Parathyroid adenoma (tissue), 2 donors: Measurements from ENCODE around the gene NUP210.

Source experiments
- H2AFZ ChIP-seq: fragments of 300-600 bp; sonication (generic); one replicate; pipeline ENCODE4 v1.7.0; 2017; ENCODE audit warnings: antibody characterized with exemption, mild to moderate bottlenecking
- H3K27ac ChIP-seq: fragments of 300-600 bp; sonication (generic); one replicate; pipeline ENCODE4 v1.7.0; 2017
- H3K27me3 ChIP-seq: fragments of 300-600 bp; sonication (generic); one replicate; pipeline ENCODE4 v1.7.0; 2017; ENCODE audit warnings: low read length; ENCODE audit not compliant: control insufficient read depth, insufficient read depth
- H3K36me3 ChIP-seq: fragments of 300-600 bp; sonication (generic); one replicate; pipeline ENCODE4 v1.7.0; 2017; ENCODE audit warnings: low read length; ENCODE audit not compliant: control insufficient read depth, insufficient read depth
- H3K4me1 ChIP-seq: fragments of 300-600 bp; sonication (generic); one replicate; pipeline ENCODE4 v1.7.0; 2017; ENCODE audit warnings: control low read depth
- H3K4me2 ChIP-seq: fragments of 300-600 bp; sonication (generic); one replicate; pipeline ENCODE4 v1.7.0; 2017; ENCODE audit warnings: low read length
- H3K4me3 ChIP-seq: fragments of 300-600 bp; sonication (generic); one replicate; pipeline ENCODE4 v1.7.0; 2017; ENCODE audit warnings: low read depth, low read length
- H3K79me2 ChIP-seq: fragments of 300-600 bp; sonication (generic); one replicate; pipeline ENCODE4 v1.7.0; 2017; ENCODE audit warnings: control low read depth
- H3K9ac ChIP-seq: fragments of 300-600 bp; sonication (generic); one replicate; pipeline ENCODE4 v1.7.0; 2017; ENCODE audit warnings: mild to moderate bottlenecking
- H3K9me3 ChIP-seq: fragments of 300-600 bp; sonication (generic); one replicate; pipeline ENCODE4 v1.7.0; 2017; ENCODE audit warnings: low read length; ENCODE audit not compliant: control insufficient read depth
- TF ChIP-seq, protein P1 (sequence below): fragments of 300-600 bp; sonication (generic); IDR thresholded peaks from one replicate; pipeline ENCODE4 v1.7.0; 2017; ENCODE audit warnings: antibody characterized with exemption, mild to moderate bottlenecking
- donor health status: primary hyperparathyroidism.

NUP210 gene

DNA sequence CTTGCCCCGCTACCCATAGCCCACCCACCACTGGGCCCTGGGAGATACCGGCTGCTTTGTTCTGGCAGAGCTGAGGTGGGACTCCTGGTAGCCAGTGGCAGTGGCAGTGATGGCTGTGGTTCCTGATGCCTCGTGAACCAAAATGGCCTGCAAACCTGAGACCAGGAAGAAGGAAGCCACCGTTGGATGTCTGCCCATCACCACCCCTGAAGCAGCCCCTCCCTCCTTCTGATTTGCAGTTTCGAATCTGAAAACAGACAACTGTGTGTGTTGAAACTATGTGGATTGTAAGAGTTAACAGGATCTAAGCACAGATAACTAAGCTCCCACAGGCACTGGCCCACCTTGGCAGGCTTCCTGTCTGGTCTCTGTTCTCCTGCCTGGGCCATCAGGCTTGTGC, 66.6 kb downstream of the NUP210 start:
- H3K36me3 ChIP-seq = no peaks in the 10 kb centered on the region
- no peaks in the 10 kb centered on the region for H3K4me1 ChIP-seq
- H3K27ac ChIP-seq = no peak overlapping the region
- no peak overlapping the region for H3K4me2 ChIP-seq
- H3K79me2 ChIP-seq = peaks cover 2% of the 10 kb centered on the region
- TF ChIP-seq, protein P1, sequence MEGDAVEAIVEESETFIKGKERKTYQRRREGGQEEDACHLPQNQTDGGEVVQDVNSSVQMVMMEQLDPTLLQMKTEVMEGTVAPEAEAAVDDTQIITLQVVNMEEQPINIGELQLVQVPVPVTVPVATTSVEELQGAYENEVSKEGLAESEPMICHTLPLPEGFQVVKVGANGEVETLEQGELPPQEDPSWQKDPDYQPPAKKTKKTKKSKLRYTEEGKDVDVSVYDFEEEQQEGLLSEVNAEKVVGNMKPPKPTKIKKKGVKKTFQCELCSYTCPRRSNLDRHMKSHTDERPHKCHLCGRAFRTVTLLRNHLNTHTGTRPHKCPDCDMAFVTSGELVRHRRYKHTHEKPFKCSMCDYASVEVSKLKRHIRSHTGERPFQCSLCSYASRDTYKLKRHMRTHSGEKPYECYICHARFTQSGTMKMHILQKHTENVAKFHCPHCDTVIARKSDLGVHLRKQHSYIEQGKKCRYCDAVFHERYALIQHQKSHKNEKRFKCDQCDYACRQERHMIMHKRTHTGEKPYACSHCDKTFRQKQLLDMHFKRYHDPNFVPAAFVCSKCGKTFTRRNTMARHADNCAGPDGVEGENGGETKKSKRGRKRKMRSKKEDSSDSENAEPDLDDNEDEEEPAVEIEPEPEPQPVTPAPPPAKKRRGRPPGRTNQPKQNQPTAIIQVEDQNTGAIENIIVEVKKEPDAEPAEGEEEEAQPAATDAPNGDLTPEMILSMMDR = no peak
- H3K9me3 ChIP-seq = no peaks in the 10 kb centered on the region
- H2AFZ ChIP-seq = no peak overlapping the region
- H3K9ac ChIP-seq = no peak overlapping the region
- no peak overlapping the region for H3K4me3 ChIP-seq
- no peaks in the 10 kb centered on the region for H3K27me3 ChIP-seq

DNA sequence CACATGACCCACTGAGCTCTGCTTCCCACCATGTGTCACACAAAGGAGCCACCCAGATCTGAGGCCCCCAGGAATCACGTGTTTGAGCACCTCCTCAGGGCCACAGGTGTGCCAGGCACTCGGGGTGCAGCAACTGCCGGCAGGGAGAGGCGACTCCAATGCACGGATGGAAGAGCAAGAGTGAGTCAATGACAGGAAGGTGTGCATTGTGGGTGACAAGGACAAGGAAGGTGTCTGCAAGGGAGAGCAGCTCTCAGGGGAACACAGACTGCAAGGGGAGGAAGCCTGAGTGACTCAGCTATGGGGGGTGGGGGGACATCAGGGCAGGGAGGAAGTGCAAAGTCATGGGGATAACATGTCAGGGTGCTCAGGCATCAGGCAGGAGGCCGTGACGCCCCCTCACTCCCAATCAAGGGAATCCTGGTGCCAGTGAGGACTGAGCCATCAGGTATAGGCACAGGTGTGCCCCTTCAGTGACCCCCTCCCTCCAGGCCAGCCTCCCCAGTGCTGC, 67.4 kb downstream of the NUP210 start:
- TF ChIP-seq, protein P1 = no peak
- Histone ChIP-seq H3K4me2 (no peak overlapping the region), H3K9ac (no peak overlapping the region), H3K4me1 (no peaks in the 10 kb centered on the region), H3K36me3 (no peaks in the 10 kb centered on the region), H3K27me3 (no peaks in the 10 kb centered on the region), H2AFZ (no peak overlapping the region), H3K9me3 (no peaks in the 10 kb centered on the region), H3K4me3 (no peak overlapping the region), H3K79me2 (peaks cover 2% of the 10 kb centered on the region), H3K27ac (no peak overlapping the region)

- Histone ChIP-seq H3K9me3 (no peaks in the 10 kb centered on the region), H3K27me3 (no peaks in the 10 kb centered on the region), H2AFZ (no peak overlapping the region), H3K27ac (no peak overlapping the region), H3K36me3 (no peaks in the 10 kb centered on the region), H3K79me2 (peaks cover 2% of the 10 kb centered on the region), H3K4me2 (no peak overlapping the region), H3K4me1 (peaks cover 3% of the 10 kb centered on the region), H3K4me3 (no peak overlapping the region), H3K9ac (no peak overlapping the region)
- TF ChIP-seq, protein P1 = no peak
These were observed 70.3 kb downstream of the NUP210 start for GRCh38 chr3:13349823-13350222.

GRCh38 chr3:13348661-13349396, 71.3 kb downstream of the NUP210 start:
- no peaks in the 10 kb centered on the region for H3K36me3 ChIP-seq
- no peaks in the 10 kb centered on the region for H3K27me3 ChIP-seq
- H3K27ac ChIP-seq = no peak overlapping the region
- H2AFZ ChIP-seq = no peak overlapping the region
- TF ChIP-seq, protein P1 = no peak
- no peak overlapping the region for H3K4me3 ChIP-seq
- no peak overlapping the region for H3K9ac ChIP-seq
- H3K79me2 ChIP-seq = no peaks in the 10 kb centered on the region
- H3K4me1 ChIP-seq = peaks cover 3% of the 10 kb centered on the region
- H3K9me3 ChIP-seq = no peaks in the 10 kb centered on the region
- no peak overlapping the region for H3K4me2 ChIP-seq

- no peak overlapping the region for H3K9ac ChIP-seq
- no peaks in the 10 kb centered on the region for H3K9me3 ChIP-seq
- TF ChIP-seq, protein P1 = no peak
- H3K4me3 ChIP-seq = no peak overlapping the region
- H3K27ac ChIP-seq = no peak overlapping the region
- no peaks in the 10 kb centered on the region for H3K27me3 ChIP-seq
- peaks cover 3% of the 10 kb centered on the region for H3K4me1 ChIP-seq
- H3K36me3 ChIP-seq = no peaks in the 10 kb centered on the region
- no peak overlapping the region for H3K4me2 ChIP-seq
- no peaks in the 10 kb centered on the region for H3K79me2 ChIP-seq
- no peak overlapping the region for H2AFZ ChIP-seq
These were observed 72.0 kb downstream of the NUP210 start for GRCh38 chr3:13348100-13348499.
